IMR-90 (cell line): Measurements from ENCODE around the gene ULK2. TPM values are rescaled to one million over a fixed set of nuclear protein-coding genes. Genes with fewer than 3 reads are reported as not detected.

Experiments used
- ATAC-seq: fragments of 200-7000 bp; cut with Tn5 transposase; 2 replicates; pipeline ENCODE4 v1.9.1; 2020; ENCODE audit warnings: low read depth, mild to moderate bottlenecking, moderate library complexity
- BruUV-seq: library from RNA; stranded (reverse); fragments of 400-500 nt; replicated peaks from 2 replicates; lab custom pipeline; 2021; lab: Mats Ljungman, UMichigan
- CTCF ChIA-PET: fragments of 300-600 bp; formaldehyde crosslinking; extraction: SDS; loops from one replicate; lab custom pipeline; 2021; ENCODE audit warnings: antibody characterized with exemption; lab: Yijun Ruan, JAX
- POLR2A ChIA-PET: fragments of 300-600 bp; sonication (Branson Sonifier 250); formaldehyde crosslinking; loops from one replicate; lab custom pipeline; 2022; ENCODE audit warnings: antibody characterized with exemption; ENCODE audit not compliant: unreplicated experiment; lab: Charles Lee
- DNase-seq: peaks from one replicate; pipeline ENCODE4 v3.0.0; 2013
- H2AFZ ChIP-seq: replicated peaks from 2 replicates; pipeline ENCODE3; 2013; ENCODE audit warnings: low read length, mild to moderate bottlenecking; ENCODE audit not compliant: poor library complexity
- H2AK5ac ChIP-seq: 2 replicates; pipeline ENCODE4 v1.6.1; 2013; ENCODE audit warnings: low read depth, low read length, inconsistent platforms
- H2AK9ac ChIP-seq: replicated peaks from 2 replicates; pipeline ENCODE3; 2013; ENCODE audit warnings: mild to moderate bottlenecking, low read depth, low read length, moderate library complexity; ENCODE audit not compliant: poor library complexity
- H2BK120ac ChIP-seq: 2 replicates; pipeline ENCODE4 v1.6.1; 2013; ENCODE audit warnings: low read depth, low read length, inconsistent platforms
- H2BK15ac ChIP-seq: 3 replicates; pipeline ENCODE4 v1.6.1; 2013; ENCODE audit warnings: low read depth, low read length, inconsistent platforms
- H2BK20ac ChIP-seq: 2 replicates; pipeline ENCODE4 v1.6.1; 2013; ENCODE audit warnings: low read depth, mild to moderate bottlenecking, inconsistent platforms, low read length, moderate library complexity
- H2BK5ac ChIP-seq: 2 replicates; pipeline ENCODE4 v1.6.1; 2013; ENCODE audit warnings: mild to moderate bottlenecking, low read depth, low read length, inconsistent platforms; ENCODE audit not compliant: poor library complexity, severe bottlenecking
- H3K14ac ChIP-seq: replicated peaks from 2 replicates; pipeline ENCODE4 v1.6.1; 2013; ENCODE audit warnings: low read depth, low read length, inconsistent platforms
- H3K18ac ChIP-seq: 2 replicates; pipeline ENCODE4 v1.6.1; 2013; ENCODE audit warnings: low read depth, low read length, control low read depth
- H3K23ac ChIP-seq: 2 replicates; pipeline ENCODE4 v1.6.1; 2013; ENCODE audit warnings: low read depth, low read length, inconsistent platforms
- H3K27ac ChIP-seq: 2 replicates; pipeline ENCODE4 v1.5.1; 2013; ENCODE audit warnings: mild to moderate bottlenecking, control low read depth, low read length; ENCODE audit not compliant: insufficient read depth
- H3K27me3 ChIP-seq: 2 replicates; pipeline ENCODE4 v1.6.1; 2013; ENCODE audit warnings: low read length; ENCODE audit not compliant: control insufficient read depth, insufficient read depth
- H3K36me3 ChIP-seq: 2 replicates; pipeline ENCODE4 v1.6.1; 2013; ENCODE audit warnings: low read length, mixed read lengths; ENCODE audit not compliant: control insufficient read depth, insufficient read depth
- H3K4ac ChIP-seq: 2 replicates; pipeline ENCODE4 v1.6.1; 2013; ENCODE audit warnings: low read depth, low read length, inconsistent platforms
- H3K4me1 ChIP-seq: 2 replicates; pipeline ENCODE4 v1.6.1; 2013; ENCODE audit warnings: low read length, mixed read lengths; ENCODE audit not compliant: control insufficient read depth, insufficient read depth
- H3K4me2 ChIP-seq: 2 replicates; pipeline ENCODE4 v1.6.1; 2013; ENCODE audit warnings: low read depth, mild to moderate bottlenecking, control low read depth, low read length, moderate library complexity
- H3K4me3 ChIP-seq: 2 replicates; pipeline ENCODE4 v1.5.1; 2013; ENCODE audit warnings: low read depth, mild to moderate bottlenecking, control low read depth, low read length, moderate library complexity; ENCODE audit not compliant: insufficient read depth
- H3K56ac ChIP-seq: 2 replicates; pipeline ENCODE4 v1.6.1; 2013; ENCODE audit warnings: low read length, inconsistent platforms; ENCODE audit not compliant: insufficient read depth; ENCODE audit errors: extremely low read depth
- H3K79me1 ChIP-seq, 2 experiments: 2 replicates each; pipeline ENCODE4 v1.6.1; 2013; ENCODE audit warnings: low read length in 2 of 2, inconsistent platforms in 1 of 2, low read depth in 1 of 2
- H3K9ac ChIP-seq: 2 replicates; pipeline ENCODE4 v1.6.1; 2013; ENCODE audit warnings: low read depth, low read length, control low read depth
- H3K9me1 ChIP-seq: 2 replicates; pipeline ENCODE4 v1.6.1; 2013; ENCODE audit warnings: low read length, inconsistent platforms; ENCODE audit not compliant: insufficient read depth
- H3K9me3 ChIP-seq: 2 replicates; pipeline ENCODE4 v1.6.1; 2013; ENCODE audit warnings: low read length; ENCODE audit not compliant: control insufficient read depth, insufficient read depth
- H4K20me1 ChIP-seq: 2 replicates; pipeline ENCODE4 v1.6.1; 2013; ENCODE audit warnings: low read length, inconsistent platforms; ENCODE audit not compliant: insufficient read depth
- H4K5ac ChIP-seq: 2 replicates; pipeline ENCODE4 v1.6.1; 2013; ENCODE audit warnings: mild to moderate bottlenecking, low read depth, low read length, control low read depth
- H4K8ac ChIP-seq, 2 experiments: 2 replicates each; pipeline ENCODE4 v1.6.1; 2013; ENCODE audit warnings: low read depth in 2 of 2, low read length in 2 of 2, control low read depth in 1 of 2, inconsistent platforms in 1 of 2
- H4K91ac ChIP-seq: 2 replicates; pipeline ENCODE4 v1.6.1; 2013; ENCODE audit warnings: low read depth, low read length, inconsistent platforms; ENCODE audit not compliant: insufficient read depth
- BHLHE40 ChIP-seq: fragments of 150-350 bp; IDR thresholded peaks from 2 replicates; pipeline ENCODE4 v1.6.1; 2016; ENCODE audit warnings: mild to moderate bottlenecking, low read depth, low read length
- CEBPB ChIP-seq: IDR thresholded peaks from 2 replicates; pipeline ENCODE4 v1.6.1; 2012; ENCODE audit warnings: low read depth, low read length, improper control_type of control experiment
- FOS ChIP-seq: fragments of 150-350 bp; IDR thresholded peaks from 2 replicates; pipeline ENCODE4 v1.6.1; 2016; ENCODE audit warnings: low read depth, low read length
- MAFK ChIP-seq: IDR thresholded peaks from 2 replicates; pipeline ENCODE4 v1.6.1; 2012; ENCODE audit warnings: low read depth, low read length, improper control_type of control experiment
- MXI1 ChIP-seq: IDR thresholded peaks from 2 replicates; pipeline ENCODE4 v1.6.1; 2012; ENCODE audit warnings: low read depth, mild to moderate bottlenecking, low read length, moderate library complexity, borderline replicate concordance
- NFE2L2 ChIP-seq: fragments of 150-350 bp; IDR thresholded peaks from 2 replicates; pipeline ENCODE4 v1.6.1; 2016; ENCODE audit warnings: low read depth, mild to moderate bottlenecking, low read length
- RAD21 ChIP-seq: IDR thresholded peaks from 2 replicates; pipeline ENCODE4 v1.6.1; 2012; ENCODE audit warnings: low read length, improper control_type of control experiment
- WGBS, 2 experiments: methylation state at CpG; one replicate each; pipeline versions ENCODE4 v1.1.5 to v1.1.7; 2013; ENCODE audit warnings: missing lambda C conversion rate in 2 of 2; ENCODE audit not compliant: insufficient read length in 1 of 2; ENCODE audit errors: extremely low coverage in 2 of 2; 5-methylcytosine and 5-hydroxymethylcytosine counted together
- dilution Hi-C: fragments of 300-500 bp; cut with HindIII; formaldehyde crosslinking; loops from one replicate; pipeline ENCODE4 v1.14.3; 2018; ENCODE audit warnings: low sequenced_read_pairs; ENCODE audit not compliant: unreplicated experiment
- in situ Hi-C: fragments of 300-500 bp; cut with MboI; formaldehyde crosslinking; loops from 3 replicates; pipeline ENCODE4 v1.14.3; 2019; ENCODE audit warnings: low sequenced_read_pairs, inconsistent platforms, mixed read lengths
- intact Hi-C: fragments of 100-400 bp; cut with micrococcal nuclease; formaldehyde crosslinking; loops from 2 replicates; pipeline ENCODE4 v1.10.0; 2022
- polyA plus RNA-seq, 3 experiments: library from polyadenylated mRNA; depleted of rRNA; stranded (reverse); fragments of >200 nt; gene quantifications; 2 replicates each; pipeline ENCODE4 v1.2.3, GENCODE V29; 2012; ENCODE audit warnings: low replicate concordance in 1 of 3
- total RNA-seq: library from RNA; depleted of rRNA; stranded (reverse); fragments of >200 nt; gene quantifications from 2 replicates; pipeline ENCODE4 v1.2.3, GENCODE V29; 2012

Gene ULK2
- total and polyA plus RNA-seq, 2 of the 4 experiments (the other 2 are of a cell fraction), result 8.9 to 10.8 TPM

GRCh38 chr17:19773534-19773933 lies 94.2 kb downstream of the ULK2 start:
- Histone ChIP-seq H3K4me3 (no peak overlapping the region), H4K8ac (no peak overlapping the region), H3K18ac (no peak overlapping the region), H4K91ac (no peak overlapping the region), H3K9me1 (no peaks in the 10 kb centered on the region), H2BK15ac (no peak overlapping the region), H3K9me3 (no peaks in the 10 kb centered on the region), H4K20me1 (no peaks in the 10 kb centered on the region), H3K27me3 (no peaks in the 10 kb centered on the region), H3K4me1 (peaks cover 3% of the 10 kb centered on the region), H3K9ac (no peak overlapping the region), H2BK5ac (no peak overlapping the region), H4K5ac (no peak overlapping the region), H2AK9ac (no peak overlapping the region), H3K36me3 (peaks cover 8% of the 10 kb centered on the region; the same call in 1 of the 2 replicates), H3K56ac (no peak overlapping the region), H3K27ac (no peak overlapping the region), H3K14ac (no peak overlapping the region), H3K23ac (no peak overlapping the region), H3K79me1 (no peaks in the 10 kb centered on the region), H2BK120ac (no peak overlapping the region), H2AK5ac (no peak overlapping the region), H2AFZ (no peak overlapping the region), H2BK20ac (no peak overlapping the region), H3K4me2 (no peak overlapping the region), H3K4ac (no peak overlapping the region)
- POLR2A ChIA-PET, result interaction anchor here (0.6 kb wide), 1 partner anchor 12 kb away, joined by 4 read pairs; no protein-coding TSS in a partner anchor
- ATAC-seq, result no peak
- no peak for DNase-seq
- dilution Hi-C loops, result no loop called here
- BruUV-seq, result no TSS peak
- no CpG with 5 or more reads among the region's 6 CpGs for WGBS, 2 experiments
- intact Hi-C loops, result no loop called here
- CTCF ChIA-PET, result no interaction called here
- TF ChIP-seq BHLHE40, result no peak
- TF ChIP-seq RAD21, result no peak
- no peak for TF ChIP-seq CEBPB
- no peak for TF ChIP-seq NFE2L2
- no peak for TF ChIP-seq MXI1
- TF ChIP-seq FOS, result no peak
- no peak for TF ChIP-seq MAFK
- in situ Hi-C loops, result no loop called here
